DLD1 (cell line): ENCODE results near the gene ESPN.

Source experiments
- in situ Hi-C: cut with HindIII; loops from 2 replicates; pipeline ENCODE4 v1.10.0; 2017; ENCODE audit warnings: low sequenced_read_pairs

Gene ESPN

DNA sequence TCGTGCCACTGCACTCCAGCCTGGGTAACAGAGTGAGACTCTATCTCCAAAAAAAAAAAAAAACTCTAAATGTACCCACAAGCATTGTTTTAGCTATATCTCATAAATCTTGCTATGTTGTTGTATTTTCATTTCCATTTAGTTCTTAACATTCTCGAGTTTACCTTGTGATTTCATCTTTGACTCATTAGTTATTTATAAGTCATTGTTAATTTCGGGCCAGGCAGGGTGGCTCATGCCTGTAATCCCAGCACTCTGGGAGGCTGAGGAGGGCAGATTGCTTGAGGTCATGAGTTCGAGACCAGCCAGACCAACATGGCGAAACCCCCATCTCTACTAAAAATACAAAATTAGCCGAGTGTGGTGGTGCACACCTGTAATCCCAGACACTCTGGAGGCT, 16.6 kb upstream of the ESPN start:
- in situ Hi-C loops, result no loop called here

DNA sequence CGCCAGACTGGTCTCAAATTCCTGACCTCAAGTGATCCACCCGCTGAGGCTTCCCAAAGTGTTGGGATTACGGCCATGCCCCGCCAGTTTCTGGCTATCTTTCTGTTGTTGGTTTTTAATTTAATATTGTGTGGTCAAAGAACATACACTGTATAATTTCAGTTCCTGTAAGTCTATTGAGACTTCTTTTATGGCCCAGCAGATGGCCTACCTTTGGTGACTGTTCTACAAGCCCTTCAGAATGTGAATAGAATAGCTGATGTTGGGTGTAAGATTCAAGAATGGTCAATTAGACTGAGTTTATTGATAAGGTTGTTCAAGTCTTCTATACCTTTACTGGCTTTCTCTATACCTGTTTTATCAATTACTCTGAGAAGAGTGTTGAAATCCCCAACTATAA, 15.5 kb upstream of the ESPN start:
- in situ Hi-C loops, result no loop called here

DNA sequence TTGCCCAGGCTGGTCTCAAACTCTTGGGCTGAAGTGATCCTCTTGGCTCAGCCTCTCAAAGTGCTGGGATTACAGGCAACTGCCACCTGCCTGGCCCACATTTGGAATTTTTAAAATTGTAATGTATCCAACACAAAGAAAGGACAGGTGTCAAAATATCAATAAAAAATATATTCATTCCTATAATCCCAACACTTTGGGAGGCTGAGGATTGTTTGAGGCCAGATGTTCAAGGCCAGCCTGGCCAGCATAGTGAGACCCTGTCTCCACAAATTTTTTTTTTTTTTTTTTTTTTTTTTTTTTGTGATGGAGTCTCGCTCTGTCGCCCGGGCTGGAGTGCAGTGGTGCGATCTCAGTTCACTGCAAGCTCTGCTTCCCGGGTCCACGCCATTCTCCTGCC, 14.8 kb upstream of the ESPN start:
- in situ Hi-C loops, result no loop called here

DNA sequence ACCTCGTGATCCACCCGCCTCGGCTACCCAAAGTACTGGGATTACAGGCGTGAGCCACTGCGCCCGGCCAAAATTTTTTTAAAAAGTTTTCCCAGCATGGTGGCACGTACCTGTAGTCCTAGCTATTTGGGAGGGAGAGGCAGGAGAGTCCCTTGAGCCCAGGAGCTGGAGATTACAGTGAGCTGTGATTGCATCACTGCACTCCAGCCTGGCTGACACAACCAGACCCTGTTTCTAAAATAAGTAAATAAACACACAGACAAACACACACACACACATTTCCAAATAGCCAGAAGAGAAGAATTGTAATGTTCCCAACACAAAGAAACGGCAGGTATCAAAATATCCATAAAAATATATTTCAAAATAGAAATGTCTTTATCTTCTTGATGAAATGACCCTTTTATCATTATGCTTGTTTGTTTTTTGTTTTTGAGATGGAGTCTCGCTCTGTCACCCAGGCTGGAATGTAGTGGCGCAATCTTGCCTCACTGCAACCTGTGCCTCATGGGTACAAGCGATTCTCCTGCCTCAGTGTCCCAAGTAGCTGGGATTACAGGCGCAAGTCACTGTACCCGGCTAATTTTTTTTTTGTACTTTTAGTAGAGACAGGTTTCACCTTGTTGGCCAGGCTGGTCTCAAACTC, 14.2 kb upstream of the ESPN start:
- in situ Hi-C loops, result no loop called here

DNA sequence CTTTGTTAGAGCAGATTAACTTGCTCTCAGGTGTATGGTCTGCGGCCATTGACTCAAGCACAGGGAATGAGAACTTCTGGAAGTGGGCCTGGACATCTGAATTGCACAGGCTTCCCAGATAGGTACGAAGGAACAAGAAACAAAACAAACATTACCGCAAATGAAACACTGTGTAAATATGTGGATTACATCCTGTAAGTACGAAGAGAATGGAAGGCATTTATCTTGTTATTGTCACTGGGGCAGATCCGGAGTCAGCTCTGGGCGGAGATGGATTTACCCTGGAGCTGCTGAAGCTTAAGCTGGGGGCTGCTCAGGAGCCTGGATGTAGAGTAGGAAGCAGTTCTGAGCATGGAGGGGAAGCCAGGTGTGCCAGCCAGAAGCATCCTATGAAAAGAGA, 11.7 kb upstream of the ESPN start:
- in situ Hi-C loops, result no loop called here

DNA sequence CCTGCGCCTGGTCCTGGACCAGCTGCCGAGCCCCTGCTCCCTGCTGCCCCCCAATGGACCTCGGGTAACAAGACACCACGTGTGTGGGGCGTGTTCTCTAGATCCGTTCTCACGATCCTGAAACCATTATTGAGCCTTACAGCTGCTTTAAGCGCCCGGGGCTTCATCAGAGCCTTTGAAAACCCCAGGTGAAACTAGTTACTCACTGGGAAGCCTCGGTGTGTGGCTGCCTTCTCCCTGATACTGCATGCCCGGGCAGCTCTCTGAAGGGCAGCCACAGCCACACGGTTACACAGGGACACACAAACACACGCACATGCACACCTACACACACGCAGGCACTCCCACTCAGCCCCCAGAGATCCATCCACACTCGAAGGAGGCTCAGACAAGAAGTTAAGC, 10.1 kb upstream of the ESPN start:
- in situ Hi-C loops, result no loop called here

DNA sequence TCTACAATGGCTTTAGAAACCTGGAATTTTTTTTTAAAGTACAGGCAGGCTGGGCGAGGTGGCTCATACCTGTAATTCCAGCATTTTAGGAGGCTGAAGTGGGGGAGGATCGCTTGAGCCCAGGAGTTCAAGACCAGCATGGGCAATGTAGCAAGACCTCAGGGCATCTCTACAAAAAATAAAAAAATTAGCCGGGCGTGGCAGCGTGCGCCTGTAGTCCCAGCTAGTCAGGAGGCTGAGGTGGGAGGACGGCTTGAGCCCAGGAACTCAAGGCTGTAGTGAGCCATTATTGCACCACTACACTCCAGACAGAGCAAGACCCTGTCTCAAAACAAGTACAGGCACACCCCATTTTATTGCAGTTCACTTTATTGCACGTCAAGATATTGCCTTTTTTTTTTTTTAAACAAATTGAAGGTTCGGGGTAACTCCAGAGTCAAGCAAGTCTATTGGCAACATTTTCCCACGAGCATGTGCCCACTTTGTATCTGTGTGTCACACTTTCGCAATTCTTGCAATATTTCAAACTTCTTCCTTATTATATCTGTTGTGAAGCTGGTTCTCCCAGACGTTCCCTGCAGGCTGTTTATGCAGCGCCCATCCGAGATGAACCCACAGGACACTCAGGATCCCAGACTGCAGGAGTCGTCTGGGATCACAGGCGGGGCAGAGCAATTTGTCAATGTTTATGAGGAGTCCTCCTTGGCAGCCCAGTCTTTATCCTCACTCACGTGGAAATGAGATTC, 9.5 kb upstream of the ESPN start:
- in situ Hi-C loops, result no loop called here

DNA sequence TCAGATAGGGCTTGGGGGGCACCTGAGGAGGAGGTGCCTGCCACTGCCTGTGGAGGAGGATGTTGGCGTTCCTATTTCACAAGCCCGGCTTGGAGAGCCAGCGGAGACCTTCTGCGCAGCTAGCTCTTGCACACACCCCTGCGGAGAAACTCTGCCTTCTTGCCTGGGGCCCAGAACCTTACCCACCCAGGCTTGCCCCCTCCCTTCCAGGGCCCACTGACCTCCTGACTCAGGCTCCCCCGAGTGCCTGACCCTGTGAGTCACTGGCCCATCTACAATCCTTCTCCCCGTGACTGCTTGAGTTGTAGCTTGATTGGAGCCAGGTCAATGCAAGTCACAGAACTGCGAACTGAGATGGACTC, 8.3 kb upstream of the ESPN start:
- in situ Hi-C loops, result no loop called here

DNA sequence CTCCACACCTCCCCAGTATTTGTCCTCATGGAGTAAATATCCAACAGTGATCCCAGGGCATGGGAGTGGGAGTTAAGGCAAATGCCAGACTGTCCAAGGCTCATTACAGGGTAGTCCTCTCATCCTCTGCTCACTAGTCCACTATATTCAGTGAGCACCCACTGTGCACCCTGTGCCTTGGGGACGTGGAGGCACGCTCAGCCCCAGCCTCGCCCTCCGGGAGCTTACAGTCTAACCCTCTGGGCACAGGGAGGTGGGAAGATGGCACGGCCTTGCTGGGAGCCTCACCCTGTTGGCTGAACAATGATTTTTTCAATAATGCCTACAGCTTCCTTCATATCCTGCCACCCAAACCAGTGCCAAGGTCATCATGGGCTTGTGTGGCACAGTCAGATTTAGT, 7.7 kb upstream of the ESPN start:
- in situ Hi-C loops, result no loop called here

DNA sequence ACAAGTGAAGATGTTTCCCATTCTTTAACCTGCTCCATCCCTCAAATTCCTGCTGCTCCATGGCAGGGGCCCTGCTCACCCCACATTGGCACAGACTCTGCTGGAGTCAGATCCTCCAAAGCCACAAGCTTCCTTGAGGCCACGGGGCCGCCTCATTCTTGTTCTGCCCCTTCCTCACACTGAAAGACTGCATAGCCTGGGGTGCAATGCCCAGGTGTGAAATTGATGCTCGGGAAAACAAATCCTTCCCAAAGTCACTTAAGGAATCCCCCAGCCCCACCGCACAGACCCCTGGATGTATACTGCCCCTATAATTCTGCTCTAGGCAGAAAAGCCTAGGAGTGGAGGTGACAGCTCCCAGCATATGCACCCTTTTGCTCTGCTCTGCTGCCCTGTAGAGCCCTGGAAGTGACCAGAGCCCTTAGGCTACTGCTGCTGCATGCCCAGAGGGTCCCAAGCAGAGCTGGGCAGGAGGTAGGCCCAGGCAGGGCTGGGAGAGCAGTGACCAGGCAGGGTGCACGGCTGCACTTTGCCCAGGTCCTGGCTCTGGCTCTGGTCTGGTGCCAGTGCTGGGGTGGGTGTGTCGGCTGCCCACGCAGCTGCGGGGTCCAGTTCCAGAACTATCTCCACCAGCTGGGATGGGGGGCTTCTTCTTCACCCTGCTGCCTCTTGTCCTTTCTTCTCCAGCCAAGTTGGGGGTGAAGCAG, 6.5 kb upstream of the ESPN start:
- in situ Hi-C loops, result no loop called here

DNA sequence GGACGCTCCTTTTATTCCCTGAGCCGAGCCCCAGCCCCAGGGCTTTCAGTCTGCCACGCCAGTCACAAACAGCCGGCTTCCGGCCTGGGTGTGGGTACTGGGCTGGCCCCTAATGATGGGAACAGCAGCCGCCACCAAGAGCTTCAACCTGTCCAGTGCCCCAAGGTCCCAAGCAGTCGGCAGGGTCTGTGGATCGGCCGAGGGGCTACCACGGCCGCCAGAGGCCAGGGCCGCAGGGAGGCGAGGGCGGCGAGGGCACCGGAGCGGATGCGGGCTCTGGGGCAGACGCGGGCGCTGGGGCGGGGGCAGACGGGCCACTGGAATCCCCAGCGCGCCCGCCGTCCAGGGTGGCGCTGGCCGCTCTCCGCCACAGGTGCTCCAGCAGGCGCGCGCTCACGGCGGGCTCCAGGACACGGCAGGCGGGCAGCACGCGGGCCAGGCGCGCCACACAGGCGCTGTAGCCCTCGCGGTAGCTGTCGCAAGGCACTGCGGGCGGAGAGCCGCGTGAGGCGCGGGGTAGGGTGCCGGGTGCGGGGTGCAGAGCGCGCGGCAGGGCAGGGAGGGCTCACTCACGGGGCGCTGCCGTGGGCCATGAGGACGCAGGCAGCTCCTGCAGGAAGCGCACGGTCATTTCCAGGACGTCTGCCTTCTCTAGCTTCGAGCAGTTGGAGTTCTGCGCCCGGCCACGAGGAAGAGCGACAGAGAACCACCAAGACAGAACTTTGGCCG, 5.7 kb upstream of the ESPN start:
- in situ Hi-C loops, result no loop called here

DNA sequence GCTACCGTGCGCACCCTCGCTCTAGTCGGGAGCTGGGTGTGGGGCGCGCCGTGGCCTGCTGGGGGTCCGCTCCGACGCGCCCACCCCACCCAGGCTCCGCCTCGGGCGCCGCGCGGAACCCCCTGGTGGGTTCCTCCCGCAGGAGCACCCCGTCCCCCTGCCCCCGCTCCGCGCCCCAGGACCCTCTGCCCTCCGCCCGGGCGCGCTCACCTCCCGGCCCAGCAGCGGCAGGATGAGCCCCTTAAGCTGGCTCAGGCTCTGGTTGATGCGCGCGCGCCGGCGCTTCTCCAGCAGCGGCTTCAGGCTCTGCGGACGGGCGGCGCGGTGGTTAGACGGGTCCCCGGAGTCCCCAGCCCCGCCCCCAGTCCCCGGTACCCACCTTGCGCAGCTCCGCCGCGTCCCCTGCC, 5.2 kb upstream of the ESPN start:
- in situ Hi-C loops, result no loop called here

DNA sequence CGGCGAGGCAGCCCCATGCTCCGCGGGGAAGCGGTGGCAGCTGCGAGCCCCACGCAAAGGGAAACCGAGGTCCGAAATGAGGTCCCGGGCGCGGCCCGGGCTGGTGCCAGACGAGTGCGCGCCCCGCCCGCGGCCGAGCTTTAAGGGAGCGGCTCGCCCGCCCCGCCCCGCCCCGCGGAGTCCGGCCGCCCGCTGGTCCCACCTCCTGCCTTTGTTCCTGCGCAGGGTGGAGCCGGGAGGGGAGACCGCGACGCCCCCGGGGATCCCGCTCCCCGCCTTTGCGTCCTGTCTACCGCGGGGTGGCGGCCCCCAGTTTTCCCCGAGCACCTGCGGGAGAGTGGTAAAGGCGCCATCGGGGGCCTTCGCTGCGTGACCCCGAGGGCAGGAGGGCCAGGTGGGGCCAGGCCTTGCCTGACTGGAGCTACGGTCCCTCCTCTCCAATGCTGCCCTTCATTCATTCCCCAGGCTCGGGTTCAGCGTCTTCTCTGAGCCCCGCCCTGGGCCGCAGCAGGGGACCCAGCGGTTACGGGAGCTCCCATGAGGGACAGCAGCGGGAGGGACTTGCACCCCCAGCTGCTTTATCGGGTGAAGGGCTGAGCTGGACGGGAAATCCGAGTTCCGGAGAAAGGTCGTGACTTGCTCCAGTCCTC, 4.6 kb upstream of the ESPN start, which contains the start of gene HES2:
TSS of gene HES2 (minus strand) at position 116 of the 650 bp plus-strand sequence. CDS start at position 17, 99 bp downstream.
- in situ Hi-C loops, result no loop called here

DNA sequence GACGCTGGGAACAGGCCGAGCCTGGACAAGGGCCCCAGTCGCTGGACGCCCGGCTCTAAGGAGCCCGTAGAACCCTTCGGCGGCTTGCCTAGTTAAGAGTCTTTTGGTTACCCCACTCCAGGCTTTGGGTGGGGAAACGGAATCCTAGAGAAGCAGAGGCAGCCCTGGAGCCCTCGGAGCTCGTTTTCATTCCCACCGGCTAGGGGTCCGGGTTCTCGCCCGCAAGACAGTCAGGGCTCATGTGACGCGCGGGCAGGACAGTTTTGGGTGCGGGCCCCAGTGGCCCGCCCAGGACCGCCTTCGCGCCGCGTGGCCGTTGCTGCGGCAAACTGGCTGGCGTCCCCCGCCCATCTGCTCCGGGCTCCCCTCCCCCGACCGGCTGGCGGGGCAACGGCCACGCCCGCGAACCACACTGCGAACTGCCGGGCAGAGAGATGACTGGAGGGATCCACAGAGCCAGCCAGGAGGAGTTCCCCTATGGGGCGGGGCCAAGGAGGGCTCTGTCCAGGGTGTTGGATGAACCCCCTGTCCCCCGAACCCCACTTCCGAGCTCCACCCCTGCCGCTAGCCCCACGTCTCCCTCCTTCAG, 4.0 kb upstream of the ESPN start:
- in situ Hi-C loops, result no loop called here

DNA sequence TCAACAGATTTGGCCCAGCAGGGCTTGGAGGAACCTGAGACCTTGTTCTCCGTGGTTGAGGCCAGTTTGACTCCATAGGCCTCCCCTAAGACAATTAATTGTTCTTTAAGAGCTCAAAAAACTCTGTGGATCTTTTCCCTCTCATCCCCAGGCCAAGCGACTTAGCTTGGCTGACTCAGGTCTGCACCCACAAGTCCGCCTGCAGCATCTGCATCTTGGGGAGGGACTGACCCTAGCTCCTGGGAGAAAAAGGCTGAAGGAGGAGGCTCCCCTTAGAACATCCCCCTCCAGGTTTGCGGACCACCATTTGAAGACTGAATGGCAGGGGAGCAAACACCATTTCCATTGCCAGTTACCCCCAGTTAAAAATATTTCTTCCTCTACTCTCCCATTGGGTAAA, 3.3 kb upstream of the ESPN start:
- in situ Hi-C loops, result no loop called here

DNA sequence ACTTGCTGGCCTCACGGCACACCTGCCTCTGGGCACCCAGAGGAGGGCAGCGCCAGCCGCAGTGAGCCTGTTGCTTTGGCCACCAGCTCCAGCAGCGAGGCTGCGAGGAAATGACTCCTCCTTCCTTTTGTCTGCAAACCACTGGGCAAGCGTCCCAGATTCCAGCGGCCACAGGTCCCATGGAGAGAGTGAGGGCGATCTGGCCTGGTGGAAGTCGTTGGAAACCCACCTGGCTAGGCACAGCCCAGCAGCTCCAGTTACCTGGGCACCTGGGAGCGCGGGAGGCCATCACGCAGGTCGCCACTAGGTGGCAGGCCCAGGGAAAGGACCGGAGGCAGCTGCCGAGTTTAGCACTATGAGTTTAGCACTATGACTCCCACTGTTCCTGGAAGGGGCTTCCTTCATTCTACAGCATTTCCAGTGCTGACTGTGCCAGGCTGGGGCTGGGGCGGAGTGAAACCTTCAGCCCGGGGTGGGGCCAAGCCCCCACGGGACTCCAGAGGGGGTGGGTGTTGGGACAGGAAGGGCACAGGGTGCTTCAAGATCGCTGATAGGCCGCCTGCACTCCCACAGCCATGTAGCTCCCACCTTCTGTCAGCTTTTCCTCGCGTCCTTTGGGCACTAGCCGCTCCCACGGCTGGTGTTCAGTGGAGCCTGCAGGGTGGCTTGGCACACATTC, 1.1 kb upstream of the ESPN start:
- in situ Hi-C loops, result no loop called here

DNA sequence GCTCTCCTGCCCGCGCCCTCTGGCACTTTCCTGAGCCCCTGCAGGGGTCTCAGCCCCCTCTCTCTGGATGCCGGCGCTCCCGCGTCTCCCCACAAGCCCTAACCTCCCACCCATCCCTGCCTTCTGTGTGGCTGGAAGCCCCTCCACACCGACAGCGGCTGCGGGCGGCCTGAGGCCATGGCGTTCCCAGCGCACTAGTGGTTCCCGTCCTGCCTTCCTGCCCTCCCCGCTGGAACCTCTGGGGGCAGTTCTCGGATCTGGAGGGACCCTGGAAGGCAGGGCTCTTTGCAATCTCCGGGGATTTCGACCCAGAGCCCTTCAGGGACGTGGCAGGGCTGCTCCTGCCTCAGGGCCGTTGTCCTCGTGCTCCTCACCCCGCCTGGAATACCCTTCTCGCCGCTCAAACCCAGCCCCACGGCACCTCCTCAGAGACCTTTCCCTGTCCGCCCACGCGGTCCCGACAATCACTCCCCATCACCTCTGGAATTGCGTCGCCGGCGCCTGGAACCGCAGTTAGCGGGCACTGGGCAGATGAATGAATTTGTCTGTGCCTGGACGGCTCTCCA, 493 bp upstream of the ESPN start:
- in situ Hi-C loops, result no loop called here

DNA sequence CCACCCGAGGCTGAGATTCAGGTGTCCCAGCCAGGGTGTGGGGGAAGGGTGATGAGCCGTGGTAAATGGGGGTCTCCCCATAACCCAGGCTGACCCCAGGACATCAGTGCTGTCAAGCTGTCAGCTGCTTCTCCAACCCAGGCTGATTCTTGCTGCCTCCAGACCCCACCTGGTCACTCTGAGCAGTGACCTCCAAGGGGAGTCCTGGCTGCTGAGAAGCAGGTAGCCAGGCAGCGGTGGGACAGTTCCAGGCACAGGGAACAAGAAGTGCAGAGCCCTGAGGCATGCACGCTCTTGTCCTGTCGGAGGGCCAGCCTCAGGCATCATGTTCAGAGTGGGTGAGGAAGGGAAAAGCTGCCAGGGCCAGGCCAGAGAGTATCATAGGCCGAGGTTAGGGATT, 1.1 kb downstream of the ESPN start:
- in situ Hi-C loops, result no loop called here

DNA sequence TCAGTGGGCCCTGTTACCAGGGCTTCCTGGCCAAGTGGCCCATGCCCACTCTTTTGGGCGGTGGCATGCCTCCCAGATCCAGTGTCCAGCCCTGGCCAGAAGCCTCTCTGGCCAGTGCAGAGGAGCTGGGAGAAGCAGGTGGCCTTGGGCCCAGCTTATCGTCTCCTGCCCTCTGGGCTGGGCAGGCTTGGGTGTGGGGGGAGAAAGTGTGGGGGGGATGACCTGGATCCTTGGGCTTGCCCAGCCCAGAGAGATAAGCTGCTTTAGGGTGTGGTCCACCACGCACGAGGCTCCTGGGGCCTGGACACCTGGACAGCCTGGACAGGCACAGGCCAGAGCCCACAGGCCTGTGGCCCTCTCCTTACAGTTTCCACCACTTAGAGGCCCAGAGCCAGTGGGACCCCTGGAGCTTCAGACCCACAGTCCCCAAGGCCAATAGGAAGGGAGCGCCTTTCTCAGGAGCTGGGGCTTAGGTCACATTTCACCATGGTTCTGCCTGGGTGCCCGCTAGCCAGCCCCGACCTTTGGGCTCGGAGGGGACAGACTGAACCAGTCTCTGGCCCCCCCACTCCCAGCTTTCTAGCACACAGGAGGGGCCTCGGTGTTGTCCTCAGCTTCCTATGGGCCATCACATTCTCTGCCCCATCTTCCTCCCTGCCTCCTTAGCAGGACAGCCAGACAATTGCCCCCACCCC, 1.8 kb downstream of the ESPN start:
- in situ Hi-C loops, result no loop called here
